Activated naive CD8-positive, alpha-beta T cell (primary cell): Measurements from ENCODE around the gene C11orf24.

ENCODE experiments used
- H3K27ac Mint-ChIP-seq: one replicate; pipeline ENCODE4 v1.8.0; 2021; ENCODE audit warnings: mixed read lengths
- H3K27me3 Mint-ChIP-seq: one replicate; pipeline ENCODE4 v1.8.0; 2021; ENCODE audit warnings: mixed read lengths
- H3K36me3 Mint-ChIP-seq: one replicate; pipeline ENCODE4 v1.8.0; 2021; ENCODE audit warnings: mixed read lengths
- H3K4me1 Mint-ChIP-seq: one replicate; pipeline ENCODE4 v1.8.0; 2021; ENCODE audit warnings: low read depth, mixed read lengths
- H3K4me3 Mint-ChIP-seq: one replicate; pipeline ENCODE4 v1.8.0; 2021; ENCODE audit warnings: mild to moderate bottlenecking, mixed read lengths
- H3K9me3 Mint-ChIP-seq: one replicate; pipeline ENCODE4 v1.8.0; 2021; ENCODE audit warnings: low read depth, mixed read lengths

C11orf24 gene

GRCh38 chr11:68267881-68268240 is 3.9 kb downstream of the C11orf24 start:
- Mint-ChIP-seq H3K4me3 (no peak overlapping the region), H3K27me3 (no peaks in the 10 kb centered on the region), H3K4me1 (peaks cover 20% of the 10 kb centered on the region), H3K36me3 (peaks cover 2% of the 10 kb centered on the region), H3K27ac (no peak overlapping the region), H3K9me3 (no peaks in the 10 kb centered on the region)

- no peak overlapping the region for H3K27ac Mint-ChIP-seq
- H3K4me3 Mint-ChIP-seq, result no peak overlapping the region
- H3K4me1 Mint-ChIP-seq, result peaks cover 17% of the 10 kb centered on the region
- H3K9me3 Mint-ChIP-seq, result no peaks in the 10 kb centered on the region
- H3K27me3 Mint-ChIP-seq, result no peaks in the 10 kb centered on the region
- H3K36me3 Mint-ChIP-seq, result peaks cover 4% of the 10 kb centered on the region
These were observed 4.6 kb downstream of the C11orf24 start for GRCh38 chr11:68266936-68267880.

DNA sequence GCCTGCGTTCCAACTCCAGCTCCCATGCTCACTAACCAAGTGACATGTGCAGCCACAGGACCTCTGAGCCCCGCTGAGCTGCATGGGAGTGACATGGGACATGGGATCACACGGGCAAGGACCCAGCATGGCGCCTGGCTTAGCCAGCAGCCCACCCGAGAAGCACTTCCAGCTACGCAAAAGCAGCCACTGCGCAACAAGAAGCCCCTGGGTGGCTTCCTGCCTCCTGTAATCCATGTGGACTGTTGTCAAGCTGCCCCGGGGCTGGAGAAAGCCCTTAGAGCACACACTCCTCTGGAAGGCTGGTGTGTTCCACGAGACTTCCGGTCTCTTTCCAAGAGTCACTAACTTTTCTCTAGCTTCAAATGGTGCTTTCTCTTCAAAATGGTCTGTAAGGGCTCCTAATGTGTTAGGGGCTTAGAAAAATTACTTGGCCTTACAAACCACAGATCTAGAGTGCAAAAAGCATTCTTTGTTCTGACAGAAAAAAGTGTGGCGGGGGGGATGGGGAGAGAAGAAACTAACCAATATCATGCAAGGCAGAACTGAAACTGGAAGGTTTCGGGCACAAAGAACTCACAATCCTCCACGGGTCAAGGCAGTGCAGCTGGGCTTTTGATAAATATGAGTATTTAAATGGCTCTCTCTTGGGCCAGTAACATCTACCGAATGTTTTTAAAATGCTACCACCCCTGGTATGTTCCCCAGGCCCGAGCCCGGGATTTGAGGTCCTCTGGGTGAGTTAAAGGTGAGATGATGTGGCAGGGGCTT is 5.5 kb downstream of the C11orf24 start:
- Mint-ChIP-seq H3K9me3 (no peaks in the 10 kb centered on the region), H3K27me3 (no peaks in the 10 kb centered on the region), H3K4me1 (peaks cover 17% of the 10 kb centered on the region), H3K36me3 (peaks cover 5% of the 10 kb centered on the region), H3K27ac (no peak overlapping the region), H3K4me3 (no peak overlapping the region)

DNA sequence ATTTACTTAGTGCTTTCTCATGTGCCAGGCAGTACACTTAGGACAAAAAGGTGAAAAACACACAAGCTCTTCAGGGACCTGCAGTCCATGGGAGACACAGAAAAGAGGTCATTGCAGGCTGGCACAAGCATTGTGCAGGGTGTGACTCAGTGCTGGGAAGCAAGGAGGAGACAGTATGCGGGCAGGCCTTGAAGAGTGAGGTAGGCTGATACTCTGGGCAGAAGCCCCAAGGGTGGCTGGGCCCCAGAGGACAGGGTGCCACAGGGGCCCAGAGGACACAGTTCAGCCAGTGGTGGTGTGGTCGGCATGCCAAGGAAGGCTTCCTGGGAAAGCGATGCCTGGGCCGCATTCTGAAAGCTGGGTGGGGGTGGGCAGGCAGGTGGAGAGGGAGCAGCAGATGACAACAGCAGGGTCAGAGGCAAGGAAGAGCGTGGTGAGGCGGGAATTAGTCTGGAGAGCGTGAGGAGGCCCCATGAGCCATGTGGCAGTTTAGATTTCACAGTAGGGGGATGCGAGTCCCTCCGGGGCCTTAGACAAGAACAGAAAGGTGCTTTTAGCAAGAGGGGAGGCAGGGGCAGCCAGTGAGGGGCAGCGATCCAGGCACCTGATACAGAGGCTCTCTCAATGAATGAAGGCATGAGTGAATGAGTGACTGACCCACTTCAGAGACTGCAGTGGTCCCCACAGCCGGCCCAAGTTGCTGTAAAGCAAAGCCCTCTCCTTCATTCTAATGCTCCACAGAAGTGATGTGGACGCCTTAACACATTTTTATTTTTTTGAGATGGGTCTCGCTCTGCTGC is 6.8 kb downstream of the C11orf24 start:
- no peak overlapping the region for H3K27ac Mint-ChIP-seq
- peaks cover 5% of the 10 kb centered on the region for H3K36me3 Mint-ChIP-seq
- no peaks in the 10 kb centered on the region for H3K9me3 Mint-ChIP-seq
- H3K27me3 Mint-ChIP-seq, result no peaks in the 10 kb centered on the region
- peaks cover 7% of the 10 kb centered on the region for H3K4me1 Mint-ChIP-seq
- H3K4me3 Mint-ChIP-seq, result no peak overlapping the region

DNA sequence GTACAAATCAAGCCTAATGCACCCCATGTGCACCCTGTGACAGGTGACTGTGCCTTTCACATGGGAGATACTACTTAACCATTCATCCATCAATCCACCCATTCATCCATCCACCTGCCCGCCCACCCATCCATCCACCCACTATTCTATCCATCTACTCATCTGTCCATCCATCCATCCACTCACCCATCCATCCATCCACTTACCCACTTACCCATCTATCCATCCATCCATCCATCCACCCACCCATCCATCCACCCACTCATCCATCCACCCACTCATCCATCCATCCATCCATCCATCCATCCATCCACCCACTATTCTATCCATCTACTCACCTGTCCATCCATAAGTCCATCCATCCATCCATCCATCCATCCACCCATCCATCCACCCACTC is 7.5 kb downstream of the C11orf24 start:
- Mint-ChIP-seq H3K36me3 (peaks cover 5% of the 10 kb centered on the region), H3K4me1 (peaks cover 3% of the 10 kb centered on the region), H3K4me3 (no peak overlapping the region), H3K27me3 (no peaks in the 10 kb centered on the region), H3K9me3 (no peaks in the 10 kb centered on the region), H3K27ac (no peak overlapping the region)

DNA sequence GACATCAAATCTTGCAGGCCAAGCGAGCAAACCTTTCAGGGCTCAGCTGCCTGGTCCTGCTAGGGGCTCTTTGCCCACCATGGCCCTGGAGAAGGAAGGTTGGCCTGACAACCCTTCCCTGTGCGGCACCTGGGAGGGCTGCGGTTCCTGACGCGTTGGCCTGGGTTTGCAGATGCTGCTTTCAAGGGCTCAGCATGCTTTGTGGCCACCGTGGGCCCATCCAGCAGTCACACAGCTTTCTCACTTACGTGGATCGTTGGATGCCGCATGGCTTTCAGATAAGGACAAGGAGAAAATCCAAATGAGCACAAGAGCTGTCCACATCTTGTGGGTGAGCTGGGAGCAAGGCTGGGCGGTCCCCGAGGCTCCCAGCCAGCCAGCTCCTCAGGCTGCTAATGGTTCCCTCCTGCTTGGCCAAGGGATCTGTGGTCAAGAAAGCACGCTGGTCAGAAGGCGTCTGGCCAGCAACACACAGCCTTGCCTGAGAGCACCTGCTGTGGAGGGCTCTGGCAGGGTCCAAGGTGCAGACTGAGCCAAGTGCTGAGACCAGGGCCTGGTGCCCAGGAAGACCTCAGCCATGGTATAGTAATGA is 8.2 kb downstream of the C11orf24 start:
- no peaks in the 10 kb centered on the region for H3K27me3 Mint-ChIP-seq
- no peak overlapping the region for H3K4me3 Mint-ChIP-seq
- peaks cover 3% of the 10 kb centered on the region for H3K36me3 Mint-ChIP-seq
- peaks cover under 1% of the 10 kb centered on the region for H3K4me1 Mint-ChIP-seq
- no peaks in the 10 kb centered on the region for H3K9me3 Mint-ChIP-seq
- H3K27ac Mint-ChIP-seq, result no peak overlapping the region

GRCh38 chr11:68262544-68262827 is 9.3 kb downstream of the C11orf24 start:
- Mint-ChIP-seq H3K27me3 (no peaks in the 10 kb centered on the region), H3K4me3 (no peak overlapping the region), H3K4me1 (peaks cover 2% of the 10 kb centered on the region), H3K27ac (no peak overlapping the region), H3K9me3 (no peaks in the 10 kb centered on the region), H3K36me3 (peaks cover 3% of the 10 kb centered on the region)

DNA sequence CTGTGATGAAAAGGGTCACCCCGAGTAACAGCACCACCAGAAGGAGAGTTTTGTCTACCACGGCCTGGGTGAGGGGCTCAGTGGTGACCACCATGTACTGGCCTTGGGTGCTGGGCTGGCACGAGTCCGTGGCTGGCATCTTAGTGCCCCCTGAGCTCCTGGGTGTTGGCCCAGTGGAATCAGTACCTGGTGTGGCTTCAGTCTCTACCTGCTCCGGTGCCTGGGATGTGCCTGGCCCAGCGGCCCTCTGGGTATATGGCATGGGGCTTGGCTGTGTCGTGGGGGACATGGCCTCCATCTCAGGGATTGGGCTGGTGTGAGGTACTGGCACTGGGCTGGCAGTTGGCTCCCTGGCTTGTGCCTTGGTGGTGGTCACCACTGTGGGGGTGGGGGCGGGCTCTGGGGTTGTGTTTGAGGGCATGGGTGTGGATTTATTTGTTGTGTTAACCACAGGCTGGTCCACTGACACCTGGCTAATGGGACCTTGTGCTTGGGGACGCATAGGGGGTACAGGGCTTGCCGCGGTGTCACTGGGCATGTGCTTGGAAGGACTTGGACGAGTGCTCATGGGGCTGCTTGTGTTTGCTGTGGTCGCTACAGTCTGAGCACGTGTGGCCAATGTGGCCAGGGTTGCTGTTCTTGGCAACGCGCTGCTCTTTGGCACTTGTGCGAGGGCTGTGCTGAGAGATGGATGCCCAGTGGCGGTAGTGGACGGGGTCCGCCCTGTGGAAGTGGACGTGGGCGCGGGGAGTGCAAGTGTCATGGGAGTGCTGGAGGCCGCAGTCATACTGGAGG is 9.8 kb downstream of the C11orf24 start:
- Mint-ChIP-seq H3K9me3 (no peaks in the 10 kb centered on the region), H3K27ac (no peak overlapping the region)

DNA sequence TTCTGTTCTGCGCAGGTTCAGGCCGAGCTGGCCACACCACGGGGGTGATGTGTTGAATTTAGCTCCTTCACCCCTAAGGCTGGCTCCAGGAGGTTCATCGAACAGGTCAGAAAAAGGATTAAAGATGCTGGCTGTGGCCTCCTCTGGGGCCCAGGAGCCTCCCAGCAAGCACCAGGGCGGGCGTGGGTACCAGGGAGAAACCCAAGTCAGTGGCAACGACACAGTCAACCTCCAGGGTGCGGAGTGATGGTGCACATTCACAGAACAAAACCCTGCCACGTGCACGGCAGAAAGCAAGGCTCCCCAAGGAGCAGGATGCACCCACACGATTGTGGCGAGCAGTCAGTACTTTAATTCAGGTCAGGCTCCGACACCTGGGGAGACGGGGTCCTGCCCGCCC is 10.8 kb downstream of the C11orf24 start:
- Mint-ChIP-seq H3K4me1 (peaks cover 3% of the 10 kb centered on the region), H3K27ac (no peak overlapping the region), H3K9me3 (no peaks in the 10 kb centered on the region), H3K27me3 (no peaks in the 10 kb centered on the region), H3K36me3 (peaks cover 3% of the 10 kb centered on the region), H3K4me3 (no peak overlapping the region)

More for the DNA sequence above, 9.8 kb downstream of the C11orf24 start:
- no peaks in the 10 kb centered on the region for H3K27me3 Mint-ChIP-seq
- no peak overlapping the region for H3K4me3 Mint-ChIP-seq
- peaks cover 3% of the 10 kb centered on the region for H3K36me3 Mint-ChIP-seq
- peaks cover 3% of the 10 kb centered on the region for H3K4me1 Mint-ChIP-seq

GRCh38 chr11:68260484-68260883 is 11.3 kb downstream of the C11orf24 start:
- peaks cover 3% of the 10 kb centered on the region for H3K4me1 Mint-ChIP-seq
- no peak overlapping the region for H3K4me3 Mint-ChIP-seq
- H3K27ac Mint-ChIP-seq, result no peak overlapping the region
- peaks cover 3% of the 10 kb centered on the region for H3K36me3 Mint-ChIP-seq
- H3K27me3 Mint-ChIP-seq, result no peaks in the 10 kb centered on the region
- no peaks in the 10 kb centered on the region for H3K9me3 Mint-ChIP-seq

GRCh38 chr11:68259122-68259959 is 12.4 kb downstream of the C11orf24 start:
- H3K36me3 Mint-ChIP-seq, result peaks cover 3% of the 10 kb centered on the region
- H3K4me3 Mint-ChIP-seq, result no peak overlapping the region
- H3K27ac Mint-ChIP-seq, result no peak overlapping the region
- H3K27me3 Mint-ChIP-seq, result no peaks in the 10 kb centered on the region
- peaks cover 3% of the 10 kb centered on the region for H3K4me1 Mint-ChIP-seq
- no peaks in the 10 kb centered on the region for H3K9me3 Mint-ChIP-seq

- no peak overlapping the region for H3K27ac Mint-ChIP-seq
- no peaks in the 10 kb centered on the region for H3K27me3 Mint-ChIP-seq
These were observed 13.4 kb downstream of the C11orf24 start for GRCh38 chr11:68258363-68258765.

More at GRCh38 chr11:68258363-68258765, 13.4 kb downstream of the C11orf24 start:
- Mint-ChIP-seq H3K4me3 (no peak overlapping the region), H3K9me3 (no peaks in the 10 kb centered on the region), H3K4me1 (peaks cover 3% of the 10 kb centered on the region), H3K36me3 (peaks cover 3% of the 10 kb centered on the region)
